Stomach smooth muscle (tissue), 2 donors: ENCODE data around the gene GPR61.

Experiments used
- H3K27ac ChIP-seq: one replicate; pipeline ENCODE4 v1.7.0; 2013; ENCODE audit warnings: mild to moderate bottlenecking, low read length, inconsistent platforms
- H3K27me3 ChIP-seq, 2 donors: one replicate each; pipeline ENCODE4 v1.7.0; 2013; ENCODE audit warnings: low read length in 2 of 2; ENCODE audit not compliant: insufficient read depth in 2 of 2, control insufficient read depth in 1 of 2
- H3K36me3 ChIP-seq, 2 donors: one replicate each; pipeline ENCODE4 v1.7.0; 2013; ENCODE audit warnings: low read length in 2 of 2; ENCODE audit not compliant: control insufficient read depth in 2 of 2, insufficient read depth in 2 of 2
- H3K4me1 ChIP-seq: one replicate; pipeline ENCODE4 v1.7.0; 2013; ENCODE audit warnings: low read length; ENCODE audit not compliant: control insufficient read depth, insufficient read depth
- H3K4me3 ChIP-seq, 2 donors: one replicate each; pipeline ENCODE4 v1.7.0; 2013; ENCODE audit warnings: low read length in 2 of 2
- H3K9ac ChIP-seq, 2 donors: one replicate each; pipeline ENCODE4 v1.7.0; 2013; ENCODE audit warnings: low read length in 2 of 2, mild to moderate bottlenecking in 1 of 2
- H3K9me3 ChIP-seq, 2 donors: one replicate each; pipeline ENCODE4 v1.7.0; 2013; ENCODE audit warnings: low read length in 2 of 2; ENCODE audit not compliant: control insufficient read depth in 2 of 2
- donor health status: healthy.
- donor health status: Pancreatic carcinoma.

GPR61 gene

GRCh38 chr1:109573785-109574184 is 34.1 kb downstream of the GPR61 start:
- Histone ChIP-seq H3K4me1 (peaks cover 4% of the 10 kb centered on the region), H3K36me3 (no peaks in the 10 kb centered on the region), H3K27ac (no peak overlapping the region), H3K27me3 (no peaks in the 10 kb centered on the region), H3K4me3 (no peak overlapping the region), H3K9ac (no peak overlapping the region), H3K9me3 (no peaks in the 10 kb centered on the region)

GRCh38 chr1:109578947-109579443 is 39.3 kb downstream of the GPR61 start:
- H3K4me1 ChIP-seq: no peaks in the 10 kb centered on the region
- no peaks in the 10 kb centered on the region for H3K9me3 ChIP-seq
- H3K27me3 ChIP-seq: no peaks in the 10 kb centered on the region
- H3K9ac ChIP-seq: no peak overlapping the region
- no peak overlapping the region for H3K4me3 ChIP-seq
- H3K36me3 ChIP-seq: peaks cover 5 to 10% of the 10 kb centered on the region in 2 donors
- no peak overlapping the region for H3K27ac ChIP-seq

GRCh38 chr1:109579491-109579890 is 39.8 kb downstream of the GPR61 start:
- peaks cover 5 to 10% of the 10 kb centered on the region in 2 donors for H3K36me3 ChIP-seq
- no peak overlapping the region for H3K27ac ChIP-seq
- H3K4me3 ChIP-seq: no peak overlapping the region

GRCh38 chr1:109582021-109582420 is 42.3 kb downstream of the GPR61 start:
- no peak overlapping the region for H3K9ac ChIP-seq
- no peak overlapping the region for H3K4me3 ChIP-seq
- no peaks in the 10 kb centered on the region for H3K27me3 ChIP-seq
- no peaks in the 10 kb centered on the region for H3K4me1 ChIP-seq
- H3K9me3 ChIP-seq: no peaks in the 10 kb centered on the region
- no peak overlapping the region for H3K27ac ChIP-seq
- peaks cover 8 to 27% of the 10 kb centered on the region in 2 donors for H3K36me3 ChIP-seq

More at GRCh38 chr1:109579491-109579890, 39.8 kb downstream of the GPR61 start:
- no peaks in the 10 kb centered on the region for H3K9me3 ChIP-seq
- no peaks in the 10 kb centered on the region for H3K27me3 ChIP-seq
- H3K9ac ChIP-seq: no peak overlapping the region
- no peaks in the 10 kb centered on the region for H3K4me1 ChIP-seq

GRCh38 chr1:109584766-109585165 is 45.1 kb downstream of the GPR61 start:
- Histone ChIP-seq H3K27ac (no peak overlapping the region), H3K4me3 (no peak overlapping the region), H3K27me3 (no peaks in the 10 kb centered on the region), H3K36me3 (peaks cover 11 to 34% of the 10 kb centered on the region in 2 donors), H3K4me1 (no peaks in the 10 kb centered on the region), H3K9me3 (no peaks in the 10 kb centered on the region), H3K9ac (no peak overlapping the region)

- peaks cover 11 to 27% of the 10 kb centered on the region in 2 donors for H3K36me3 ChIP-seq
- no peak overlapping the region for H3K4me3 ChIP-seq
- H3K27ac ChIP-seq: no peak overlapping the region
- no peaks in the 10 kb centered on the region for H3K9me3 ChIP-seq
- H3K4me1 ChIP-seq: no peaks in the 10 kb centered on the region
- no peak overlapping the region for H3K9ac ChIP-seq
- H3K27me3 ChIP-seq: no peaks in the 10 kb centered on the region
These were observed 46.4 kb downstream of the GPR61 start for GRCh38 chr1:109586055-109586454.

GRCh38 chr1:109589177-109589576 is 49.5 kb downstream of the GPR61 start:
- Histone ChIP-seq H3K4me1 (no peaks in the 10 kb centered on the region), H3K36me3 (peaks cover 18 to 45% of the 10 kb centered on the region in 2 donors), H3K27me3 (no peaks in the 10 kb centered on the region), H3K27ac (no peak overlapping the region), H3K9ac (no peak overlapping the region), H3K9me3 (no peaks in the 10 kb centered on the region), H3K4me3 (no peak overlapping the region)

- no peaks in the 10 kb centered on the region for H3K27me3 ChIP-seq
- H3K27ac ChIP-seq: no peak overlapping the region
- H3K36me3 ChIP-seq: peaks cover 18 to 44% of the 10 kb centered on the region in 2 donors
- no peaks in the 10 kb centered on the region for H3K9me3 ChIP-seq
- H3K4me3 ChIP-seq: no peak overlapping the region
- H3K9ac ChIP-seq: no peak overlapping the region
- no peaks in the 10 kb centered on the region for H3K4me1 ChIP-seq
These were observed 50.0 kb downstream of the GPR61 start for GRCh38 chr1:109589679-109590078.

- H3K36me3 ChIP-seq: peaks cover 12 to 31% of the 10 kb centered on the region in 2 donors
- H3K27ac ChIP-seq: no peak overlapping the region
- no peaks in the 10 kb centered on the region for H3K9me3 ChIP-seq
- no peak overlapping the region for H3K9ac ChIP-seq
- H3K4me3 ChIP-seq: no peak overlapping the region
- no peaks in the 10 kb centered on the region for H3K27me3 ChIP-seq
- no peaks in the 10 kb centered on the region for H3K4me1 ChIP-seq
These were observed 53.2 kb downstream of the GPR61 start for GRCh38 chr1:109592916-109593315.

GRCh38 chr1:109595531-109595930 is 55.9 kb downstream of the GPR61 start:
- Histone ChIP-seq H3K9ac (no peak overlapping the region), H3K4me1 (no peaks in the 10 kb centered on the region), H3K9me3 (no peaks in the 10 kb centered on the region), H3K27ac (no peak overlapping the region), H3K4me3 (no peak overlapping the region), H3K27me3 (no peaks in the 10 kb centered on the region), H3K36me3 (peaks cover 17 to 27% of the 10 kb centered on the region in 2 donors)
